Transverse colon (tissue), 4 donors: ENCODE results near the gene SYNGR1. TPM values are rescaled to one million over a fixed set of nuclear protein-coding genes. Genes with fewer than 3 reads are reported as not detected.
A peak's percentile ranks its signal among the peaks of the same experiment; 100 is the strongest.
"Not testable (repeated sequence)": the region's sequence is repeated elsewhere in the genome, so short reads cannot be mapped to it uniquely, and the experiment has no call there.

ENCODE experiments used
- DNase-seq: peaks from one replicate; pipeline ENCODE4 v3.0.0-alpha.2; 2019
- H3K27ac ChIP-seq, 4 donors: fragments of 200-600 bp; sonication (generic); 2 replicates each; pipeline ENCODE4 v1.5.1; 2016 to 2018; ENCODE audit warnings: inconsistent platforms in 4 of 4
- H3K27me3 ChIP-seq: fragments of 200-600 bp; sonication (generic); 2 replicates; pipeline ENCODE4 v1.5.1; 2017; ENCODE audit warnings: inconsistent platforms
- H3K36me3 ChIP-seq, 4 donors: fragments of 200-600 bp; sonication (generic); 2 replicates each; pipeline ENCODE4 v1.5.1; 2017 to 2019; ENCODE audit warnings: inconsistent platforms in 4 of 4
- H3K4me1 ChIP-seq, 4 donors: fragments of 200-600 bp; sonication (generic); 2 replicates each; pipeline ENCODE4 v1.5.1; 2017 to 2020; ENCODE audit warnings: inconsistent platforms in 4 of 4
- H3K4me3 ChIP-seq, 4 donors: fragments of 200-600 bp; sonication (generic); 1 replicate in 1 of 4; 2 replicates in 3 of 4; pipeline versions ENCODE4 v1.5.1 to v1.6.1; 2017 to 2019; ENCODE audit warnings: inconsistent platforms in 4 of 4
- H3K9me3 ChIP-seq, 2 donors: fragments of 200-600 bp; sonication (generic); 2 replicates each; pipeline ENCODE4 v1.5.1; 2017 to 2019; ENCODE audit warnings: inconsistent platforms in 2 of 2
- CTCF ChIP-seq, 5 experiments: fragments of 200-600 bp in 3 of 5; fragments of 450-650 bp in 2 of 5; sonication (generic) in 3 of 5; IDR thresholded peaks; 1 replicate in 2 of 5; 2 replicates in 3 of 5; pipeline ENCODE4 v1.5.1; 2016 to 2017; ENCODE audit warnings: antibody characterized with exemption in 5 of 5, inconsistent platforms in 3 of 5, mild to moderate bottlenecking in 2 of 5, moderate library complexity in 1 of 5
- EP300 ChIP-seq: sonication (generic); formaldehyde crosslinking; IDR thresholded peaks from one replicate; pipeline ENCODE4 v1.6.1; 2017; ENCODE audit warnings: antibody characterized with exemption, low read depth
- POLR2A ChIP-seq: fragments of 450-650 bp; IDR thresholded peaks from one replicate; pipeline ENCODE4 v1.6.1; 2016; ENCODE audit warnings: antibody characterized with exemption, mild to moderate bottlenecking, moderate library complexity
- POLR2AphosphoS5 ChIP-seq, 3 donors: sonication (generic); formaldehyde crosslinking; IDR thresholded peaks; one replicate each; pipeline ENCODE4 v1.6.1; 2016; ENCODE audit warnings: antibody characterized with exemption in 3 of 3
- WGBS, 2 donors: methylation state at CpG; one replicate each; pipeline ENCODE4 v1.1.5; 2018; ENCODE audit warnings: low coverage in 1 of 2; 5-methylcytosine and 5-hydroxymethylcytosine counted together
- in situ Hi-C, 4 donors: fragments of 200-750 bp; cut with MboI; loops; one replicate each; pipeline versions ENCODE4 v1.15.0 to v1.15.1; 2017; ENCODE audit warnings: low sequenced_read_pairs in 3 of 4, low pct_ligation_motif_present in 1 of 4, low pct_unique_long_range_greater_than_20kb in 1 of 4
- intact Hi-C: fragments of 100-400 bp; cut with DNase I; formaldehyde crosslinking; loops from one replicate; pipeline ENCODE4 v1.15.1; 2023; ENCODE audit warnings: low total_unique reads
- total RNA-seq, 4 donors: library from RNA; depleted of rRNA; stranded (reverse); fragments of >200 nt; gene quantifications; one replicate each; pipeline ENCODE4 v1.1.0, GENCODE V29; 2016

SYNGR1 gene
- total RNA-seq, 4 donors from 2014 or later, result 6.7 to 10.5 (median 8.0) TPM

GRCh38 chr22:39327995-39328754 is 21.6 kb upstream of the SYNGR1 start:
- no peak overlapping the region for H3K27ac ChIP-seq
- no peaks in the 10 kb centered on the region for H3K36me3 ChIP-seq
- in situ Hi-C loops (no loop called here), intact Hi-C loops (no loop called here)
- H3K27me3 ChIP-seq, result no peaks in the 10 kb centered on the region
- DNase-seq, result no peak
- no peaks in the 10 kb centered on the region for H3K4me1 ChIP-seq
- H3K4me3 ChIP-seq, result no peak overlapping the region
- 97% methylated on average over 18 of the region's 18 CpGs; no CpG with 5 or more reads in 1 of the 2 donors for WGBS, 2 donors
- H3K9me3 ChIP-seq, result no peaks in the 10 kb centered on the region
- no peak for TF ChIP-seq POLR2A
- TF ChIP-seq POLR2AphosphoS5 (IDR thresholded peaks at IDR 0.05), result no peak
- no peak for TF ChIP-seq EP300
- TF ChIP-seq CTCF (IDR thresholded peaks at IDR 0.05), result no peak

- 80 to 93% methylated on average over 1 of the region's 1 CpG for WGBS, 2 donors
- H3K9me3 ChIP-seq, H3K4me1 ChIP-seq, H3K27me3 ChIP-seq, in situ Hi-C loops, H3K36me3 ChIP-seq, H3K4me3 ChIP-seq, DNase-seq, H3K27ac ChIP-seq, intact Hi-C loops: not testable (repeated sequence)
These were observed 19.2 kb upstream of the SYNGR1 start for GRCh38 chr22:39330553-39330952.

GRCh38 chr22:39332441-39333064 is 17.2 kb upstream of the SYNGR1 start:
- WGBS, 2 donors, result 39 to 64% methylated on average over 2 to 5 of the region's 5 CpGs
- Histone ChIP-seq H3K4me3 (no peak overlapping the region), H3K27me3 (no peaks in the 10 kb centered on the region), H3K4me1 (no peaks in the 10 kb centered on the region), H3K9me3 (no peaks in the 10 kb centered on the region), H3K27ac (peak overlapping the region in 1 of 4 donors; percentile 3), H3K36me3 (no peaks in the 10 kb centered on the region)
- no peak for TF ChIP-seq POLR2AphosphoS5 (IDR thresholded peaks at IDR 0.05)
- TF ChIP-seq EP300, result no peak
- TF ChIP-seq CTCF (IDR thresholded peaks at IDR 0.05), result no peak
- no peak for TF ChIP-seq POLR2A
- intact Hi-C loops (no loop called here), in situ Hi-C loops (no loop called here)
- no peak for DNase-seq

GRCh38 chr22:39336411-39336810 is 13.4 kb upstream of the SYNGR1 start:
- intact Hi-C loops, result no loop called here

GRCh38 chr22:39339775-39340174 is 10.0 kb upstream of the SYNGR1 start:
- 82 to 84% methylated on average over 2 to 7 of the region's 7 CpGs for WGBS, 2 donors
- H3K27ac ChIP-seq, in situ Hi-C loops, H3K36me3 ChIP-seq, H3K4me1 ChIP-seq, DNase-seq, H3K9me3 ChIP-seq, H3K4me3 ChIP-seq, H3K27me3 ChIP-seq, intact Hi-C loops: not testable (repeated sequence)

More at GRCh38 chr22:39336411-39336810, 13.4 kb upstream of the SYNGR1 start:
- in situ Hi-C loops, result no loop called here
- H3K4me3 ChIP-seq, result no peak overlapping the region
- no peak for DNase-seq
- H3K9me3 ChIP-seq, result no peaks in the 10 kb centered on the region
- no peaks in the 10 kb centered on the region for H3K4me1 ChIP-seq
- H3K27ac ChIP-seq, result no peak overlapping the region
- WGBS, 2 donors, result 62 to 82% methylated on average over 2 to 5 of the region's 5 CpGs
- H3K27me3 ChIP-seq, result no peaks in the 10 kb centered on the region
- TF ChIP-seq POLR2AphosphoS5 (IDR thresholded peaks at IDR 0.05), result no peak
- H3K36me3 ChIP-seq, result no peaks in the 10 kb centered on the region
